Erythroblast (primary cell): ENCODE results near the gene HP1BP3.

Experiments used
- GATA1 ChIP-seq: IDR thresholded peaks from 2 replicates; pipeline ENCODE4 v1.6.1; 2011; ENCODE audit warnings: low read depth, mild to moderate bottlenecking, control low read depth, low read length, moderate library complexity
- POLR2A ChIP-seq: IDR thresholded peaks from 2 replicates; pipeline ENCODE4 v1.6.1; 2011; ENCODE audit warnings: mild to moderate bottlenecking, low read length

DNA sequence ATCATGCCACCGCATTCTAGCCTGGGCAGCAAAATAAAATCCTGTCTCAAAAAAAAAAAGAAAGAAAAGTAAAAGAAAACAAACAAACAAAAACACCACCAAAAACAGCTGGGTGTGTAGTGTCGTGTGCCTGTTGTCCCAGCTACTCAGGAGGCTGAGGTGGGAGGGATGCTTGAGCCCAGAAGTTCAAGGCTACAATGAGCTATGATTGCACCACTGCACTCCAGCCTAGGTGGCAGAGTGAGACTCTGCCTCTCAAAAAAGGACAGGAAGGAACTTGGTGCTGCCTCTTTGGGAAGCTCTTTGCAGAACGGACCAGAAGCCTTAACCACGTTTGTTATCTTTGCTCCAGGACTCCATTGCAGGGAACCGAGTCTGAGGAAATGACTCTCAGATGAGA is 80.3 kb downstream of the HP1BP3 start:
- TF ChIP-seq POLR2A: no peak
- no peak for TF ChIP-seq GATA1
